Stimulated activated CD8-positive, alpha-beta memory T cell treated with anti-CD3 and anti-CD28 coated beads, Interleukin-12 subunit alpha, Interleukin-12 subunit beta, amount 100 ng/mL, for 24 hours (primary cell): Measurements from ENCODE around the gene PRKACB.
"Not testable (repeated sequence)": the region's sequence is repeated elsewhere in the genome, so short reads cannot be mapped to it uniquely, and the experiment has no call there.

ENCODE experiments used
- DNase-seq: peaks from one replicate; pipeline ENCODE4 v3.0.0-alpha.2; 2020; ENCODE audit errors: extremely low read depth

PRKACB gene

DNA sequence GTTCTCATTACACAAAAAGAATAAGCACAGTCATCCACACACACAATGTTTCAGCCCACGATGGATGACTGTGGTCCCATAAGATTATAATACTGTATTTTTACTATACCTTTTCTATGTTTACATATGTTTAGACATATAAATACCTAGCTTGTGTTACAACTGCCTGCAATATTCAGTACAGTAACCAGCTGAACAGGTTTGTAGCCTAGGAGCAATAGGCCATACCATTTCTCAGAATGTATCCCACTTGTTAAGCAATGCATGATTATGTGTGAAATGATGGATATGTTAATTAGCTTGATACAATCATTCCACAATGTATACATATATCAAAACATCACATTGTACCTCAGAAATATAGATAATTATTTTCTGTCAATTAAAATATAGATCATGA is 124.3 kb downstream of the PRKACB start:
- no peak for DNase-seq

- no peak for DNase-seq
These were observed 125.2 kb downstream of the PRKACB start for GRCh38 chr1:84269306-84269705.

DNA sequence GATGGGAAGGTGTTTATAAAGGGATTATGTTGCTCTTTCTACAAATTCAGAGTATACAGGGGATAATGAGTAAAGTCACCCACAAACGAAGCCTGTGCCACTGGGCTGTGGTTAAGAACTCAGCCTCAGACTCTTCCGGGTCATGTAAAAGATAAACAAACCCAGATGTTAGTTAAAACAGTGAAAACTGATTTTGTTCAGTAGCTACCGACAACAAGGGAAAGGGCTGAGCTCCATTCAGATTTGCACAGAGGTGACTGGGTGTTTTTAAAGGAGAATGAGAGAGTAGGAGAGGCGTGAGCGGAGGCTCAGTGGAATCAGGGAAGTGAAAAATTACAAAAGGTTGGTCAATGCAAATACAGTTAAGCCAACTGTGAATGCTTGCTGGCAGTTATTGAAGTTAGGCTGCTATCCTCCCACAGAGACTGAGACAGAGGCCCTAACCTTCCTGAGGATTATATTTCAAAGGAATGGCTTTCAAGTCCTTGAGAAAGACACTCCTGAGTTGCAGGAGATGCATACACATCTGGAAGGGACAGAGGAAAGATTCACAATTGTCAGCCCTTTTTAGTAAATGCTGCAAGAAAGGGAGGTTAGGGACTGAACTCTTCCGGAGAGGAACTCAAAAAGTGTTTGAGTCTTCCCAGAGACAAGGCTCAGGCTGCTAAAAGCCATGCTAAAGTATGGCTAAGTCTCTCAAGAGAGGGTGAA is 127.5 kb downstream of the PRKACB start:
- no peak for DNase-seq

- no peak for DNase-seq
These were observed 128.3 kb downstream of the PRKACB start for GRCh38 chr1:84272401-84272800.

GRCh38 chr1:84277343-84278059 is 133.4 kb downstream of the PRKACB start:
- no peak for DNase-seq

DNA sequence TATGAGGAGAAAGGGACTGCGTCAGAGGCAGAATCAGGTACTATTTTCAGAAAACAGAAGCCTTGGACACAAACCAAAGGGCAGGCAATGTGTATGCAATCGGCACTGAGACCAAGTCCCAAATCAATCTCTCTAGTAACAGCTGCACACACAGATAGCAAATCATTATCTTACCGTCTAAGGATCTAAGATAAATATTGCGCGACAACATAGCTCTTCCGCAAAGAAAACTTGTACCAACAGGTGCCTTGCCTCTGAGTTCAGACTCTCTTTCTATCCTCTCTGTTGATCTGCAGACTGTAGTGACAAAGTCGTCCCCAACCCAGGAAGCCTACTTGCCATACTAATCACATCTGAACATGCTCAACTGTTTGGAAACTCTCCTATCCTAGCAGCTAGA is 134.8 kb downstream of the PRKACB start:
- no peak for DNase-seq

DNA sequence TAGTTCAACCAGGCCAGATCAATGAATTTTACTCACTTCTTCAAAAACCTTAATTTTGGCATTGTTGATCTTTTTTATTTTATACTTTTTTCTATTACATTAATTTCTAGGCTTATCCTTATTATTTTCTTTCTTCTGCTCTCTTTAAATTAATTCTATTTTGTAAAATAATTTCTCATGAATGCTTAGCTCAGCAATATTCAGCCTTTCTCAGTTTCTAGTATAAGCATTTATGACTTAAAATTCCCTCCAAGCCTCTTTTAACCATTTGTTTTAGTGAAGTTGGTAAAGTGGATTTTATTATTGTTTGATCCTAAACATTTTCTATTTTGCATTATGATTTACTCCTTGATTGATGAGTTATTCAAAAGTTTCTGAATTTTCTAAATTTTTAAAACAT is 136.8 kb downstream of the PRKACB start:
- no peak for DNase-seq

GRCh38 chr1:84282780-84283333 is 138.8 kb downstream of the PRKACB start:
- no peak for DNase-seq

GRCh38 chr1:84283381-84283780 is 139.3 kb downstream of the PRKACB start:
- DNase-seq: no peak

- DNase-seq: no peak
These were observed 142.0 kb downstream of the PRKACB start for GRCh38 chr1:84286071-84286470.

- DNase-seq: not testable (repeated sequence)
These were observed 143.3 kb downstream of the PRKACB start for GRCh38 chr1:84287389-84287788.
